Measurements from ENCODE around the gene GCFC2. TPM values are rescaled to one million over a fixed set of nuclear protein-coding genes. Genes with fewer than 3 reads are reported as not detected.
A peak's percentile ranks its signal among the peaks of the same experiment; 100 is the strongest.
"Not testable (repeated sequence)": the region's sequence is repeated elsewhere in the genome, so short reads cannot be mapped to it uniquely, and the experiment has no call there.

Gene GCFC2
- total and polyA plus RNA-seq, 3 experiments from 2014 or later, result 27.3 to 30.8 (median 28.4) TPM

- no peaks in the 10 kb centered on the region for H3K36me3 ChIP-seq (ENCODE audit: insufficient read depth, low read length)
- no peaks in the 10 kb centered on the region for H3K4me1 ChIP-seq (ENCODE audit: insufficient read depth, low read length)
- no peak overlapping the region for H3K4me3 ChIP-seq (ENCODE audit: low read length)
- H3K27ac ChIP-seq (ENCODE audit: low read depth, low read length), result no peak overlapping the region
- no peak for DNase-seq
- no peak overlapping the region for H3K4me3 Mint-ChIP-seq
- peaks cover 22 to 44% of the 10 kb centered on the region in 2 donors for H3K27me3 Mint-ChIP-seq
- ChIA-PET POLR2A (no interaction called here), CTCF (interaction anchor here (2.9 kb wide), 1 partner anchor 11 kb away, joined by 11 read pairs; the partner anchor contains the start of gene GCFC2)
- H3K9me3 ChIP-seq (ENCODE audit: low read length), result no peaks in the 10 kb centered on the region
- H3K4me1 Mint-ChIP-seq, result no peaks in the 10 kb centered on the region
- peaks cover 0 to 3% (median 0%) of the 10 kb centered on the region in 5 donors for H3K9me3 Mint-ChIP-seq
- H3K27ac Mint-ChIP-seq, result no peak overlapping the region
- no peaks in the 10 kb centered on the region for H3K36me3 Mint-ChIP-seq
- H3K27me3 ChIP-seq (ENCODE audit: insufficient read depth, low read length, poor library complexity, severe bottlenecking), result no peaks in the 10 kb centered on the region
These were observed 12.0 kb upstream of the GCFC2 start for GRCh38 chr2:75722687-75723086.

GRCh38 chr2:75720525-75720924 lies 9.8 kb upstream of the GCFC2 start:
- Mint-ChIP-seq H3K36me3 (no peaks in the 10 kb centered on the region), H3K4me3 (no peak overlapping the region), H3K9me3 (peaks cover 0 to 3% (median 0%) of the 10 kb centered on the region in 5 donors), H3K27me3 (peaks cover 19 to 50% of the 10 kb centered on the region in 2 donors), H3K4me1 (no peaks in the 10 kb centered on the region), H3K27ac (no peak overlapping the region)
- DNase-seq, result no peak
- POLR2A ChIA-PET, result interaction anchor here (0.6 kb wide), 1 partner anchor 9 kb away, joined by 3 read pairs; no protein-coding TSS in a partner anchor
- Histone ChIP-seq H3K27me3 (ENCODE audit: insufficient read depth, low read length, poor library complexity, severe bottlenecking) (no peaks in the 10 kb centered on the region), H3K4me3 (ENCODE audit: low read length) (no peak overlapping the region), H3K4me1 (ENCODE audit: insufficient read depth, low read length) (no peaks in the 10 kb centered on the region), H3K9me3 (ENCODE audit: low read length) (no peaks in the 10 kb centered on the region), H3K27ac (ENCODE audit: low read depth, low read length) (no peak overlapping the region), H3K36me3 (ENCODE audit: insufficient read depth, low read length) (no peaks in the 10 kb centered on the region)
- CTCF ChIA-PET, result interaction anchor here (2.9 kb wide), 1 partner anchor 9 kb away, joined by 11 read pairs; the partner anchor contains the start of gene GCFC2

DNA sequence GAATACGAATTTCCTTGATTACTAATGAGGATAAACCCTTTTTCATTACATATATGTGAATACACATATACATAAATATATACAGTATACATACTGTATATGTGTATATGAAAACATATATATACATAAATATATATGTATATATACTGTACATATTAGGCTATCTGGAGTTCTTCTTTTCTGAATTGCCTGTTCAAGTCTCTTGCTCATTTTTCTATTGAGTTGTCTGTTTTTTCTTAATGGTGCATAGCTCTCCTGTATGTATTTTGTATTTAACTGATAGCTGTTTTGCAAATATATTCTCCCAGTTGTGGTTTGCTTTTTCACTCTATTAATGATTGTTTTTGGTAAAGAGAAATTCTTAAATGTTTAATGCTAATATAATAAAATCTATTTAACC lies 8.9 kb upstream of the GCFC2 start:
- Mint-ChIP-seq H3K4me3 (no peak overlapping the region), H3K36me3 (no peaks in the 10 kb centered on the region), H3K9me3 (peaks cover 0 to 3% (median 0%) of the 10 kb centered on the region in 5 donors), H3K27ac (no peak overlapping the region), H3K27me3 (peaks cover 19 to 53% of the 10 kb centered on the region in 2 donors), H3K4me1 (no peaks in the 10 kb centered on the region)
- Histone ChIP-seq H3K36me3 (ENCODE audit: insufficient read depth, low read length) (no peaks in the 10 kb centered on the region), H3K9me3 (ENCODE audit: low read length) (no peaks in the 10 kb centered on the region), H3K27me3 (ENCODE audit: insufficient read depth, low read length, poor library complexity, severe bottlenecking) (no peaks in the 10 kb centered on the region), H3K27ac (ENCODE audit: low read depth, low read length) (no peak overlapping the region), H3K4me3 (ENCODE audit: low read length) (no peak overlapping the region), H3K4me1 (ENCODE audit: insufficient read depth, low read length) (no peaks in the 10 kb centered on the region)
- ChIA-PET POLR2A (no interaction called here), CTCF (no interaction called here)
- no peak for DNase-seq

DNA sequence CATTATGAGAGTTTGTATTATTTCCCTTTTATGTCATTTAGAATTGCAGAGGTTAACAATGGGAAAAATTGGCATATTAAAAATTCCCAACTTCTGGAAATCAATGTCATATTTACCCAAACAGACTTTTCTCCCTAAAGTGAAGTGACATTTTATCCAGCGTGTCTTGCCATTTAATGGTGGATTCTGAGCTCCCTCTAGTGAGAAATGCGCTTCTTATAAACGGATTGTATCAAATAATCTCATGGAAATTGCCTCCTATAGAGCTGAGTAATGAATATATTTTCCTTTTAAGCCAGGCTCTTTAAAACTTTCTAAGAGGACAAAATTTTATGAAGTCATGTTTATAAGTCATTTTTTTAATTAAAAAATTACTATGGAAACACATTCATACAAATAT lies 5.7 kb upstream of the GCFC2 start:
- H3K4me1 Mint-ChIP-seq, result peaks cover 0 to under 1% (median under 1%) of the 10 kb centered on the region in 3 donors
- peaks cover 0 to 3% (median 0%) of the 10 kb centered on the region in 5 donors for H3K9me3 Mint-ChIP-seq
- Histone ChIP-seq H3K36me3 (ENCODE audit: insufficient read depth, low read length) (no peaks in the 10 kb centered on the region), H3K27me3 (ENCODE audit: insufficient read depth, low read length, poor library complexity, severe bottlenecking) (no peaks in the 10 kb centered on the region), H3K9me3 (ENCODE audit: low read length) (no peaks in the 10 kb centered on the region), H3K4me3 (ENCODE audit: low read length) (no peak overlapping the region), H3K4me1 (ENCODE audit: insufficient read depth, low read length) (peaks cover 2% of the 10 kb centered on the region), H3K27ac (ENCODE audit: low read depth, low read length) (no peak overlapping the region)
- peaks cover 6 to 29% of the 10 kb centered on the region in 2 donors for H3K27me3 Mint-ChIP-seq
- DNase-seq, result no peak
- H3K27ac Mint-ChIP-seq, result no peak overlapping the region
- no peak overlapping the region for H3K4me3 Mint-ChIP-seq
- POLR2A ChIA-PET, result no interaction called here
- H3K36me3 Mint-ChIP-seq, result no peaks in the 10 kb centered on the region
- CTCF ChIA-PET, result no interaction called here

DNA sequence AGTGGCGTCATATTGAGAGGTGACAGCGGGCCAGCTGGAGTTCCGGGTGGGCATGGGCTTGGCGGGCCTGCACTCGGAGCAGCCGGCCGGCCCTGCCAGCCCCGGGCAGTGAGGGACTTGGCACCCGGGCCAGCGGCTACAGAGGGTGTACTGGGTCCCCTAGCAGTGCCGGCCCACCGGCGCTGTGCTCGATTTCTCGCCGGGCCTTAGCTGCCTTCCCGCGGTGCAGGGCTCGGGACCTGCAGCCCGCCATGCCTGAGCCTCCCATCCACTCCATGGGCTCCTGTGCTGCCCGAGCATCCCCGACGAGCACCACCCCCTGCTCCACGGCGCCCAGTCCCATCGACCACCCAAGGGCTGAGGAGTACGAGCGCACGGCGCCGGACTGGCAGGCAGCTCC lies 875 bp upstream of the GCFC2 start:
- H3K27me3 Mint-ChIP-seq; H3K9me3 Mint-ChIP-seq; H3K4me3 ChIP-seq (ENCODE audit: low read length); H3K27me3 ChIP-seq (ENCODE audit: insufficient read depth, low read length, poor library complexity, severe bottlenecking); H3K27ac ChIP-seq (ENCODE audit: low read depth, low read length); H3K9me3 ChIP-seq (ENCODE audit: low read length); H3K36me3 Mint-ChIP-seq; H3K36me3 ChIP-seq (ENCODE audit: insufficient read depth, low read length): not testable (repeated sequence)
- peak overlapping the region; percentile 37 to 95 (median 94) for H3K4me3 Mint-ChIP-seq
- peak in 1 of 5 donors; percentile 4 for DNase-seq
- ChIA-PET CTCF (interaction anchor here (1.4 to 3.0 kb wide), 2 partner anchors 11 to 13 kb away, joined by 3 to 11 read pairs; no protein-coding TSS in a partner anchor), POLR2A (interaction anchor here (0.6 to 0.9 kb wide), 2 partner anchors 9 to 65 kb away, joined by 3 read pairs; partner anchors contain the start of gene MRPL19)
- H3K4me1 Mint-ChIP-seq, result peaks cover 29 to 43% (median 40%) of the 10 kb centered on the region in 3 donors
- H3K4me1 ChIP-seq (ENCODE audit: insufficient read depth, low read length), result peaks cover 16% of the 10 kb centered on the region
- peak overlapping the region in 5 of 8 donors; percentile 89 to 98 (median 97) for H3K27ac Mint-ChIP-seq

DNA sequence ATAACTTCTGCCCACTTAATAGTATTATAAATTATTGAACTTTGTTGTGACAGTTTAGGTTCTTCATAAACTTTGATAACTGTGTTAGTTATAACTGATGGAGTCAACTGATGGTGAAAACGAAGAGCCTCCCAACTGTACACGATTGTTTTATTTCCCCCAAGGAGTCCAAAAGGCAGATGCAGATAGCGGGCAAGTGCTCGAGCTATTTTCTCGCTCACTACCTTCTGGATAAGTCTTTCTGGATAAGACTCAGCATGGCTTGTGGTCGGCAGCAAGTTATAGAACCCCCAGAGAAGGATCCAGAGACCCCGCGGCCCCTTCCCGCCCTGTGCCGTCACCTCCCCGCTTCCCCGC lies 517 bp downstream of the GCFC2 start:
- peak overlapping the region; percentile 83 for H3K4me3 ChIP-seq (ENCODE audit: low read length)
- peaks cover 0 to 1% of the 10 kb centered on the region in 2 donors for H3K27me3 Mint-ChIP-seq
- peaks cover 6 to 14% (median 7%) of the 10 kb centered on the region in 3 donors for H3K36me3 Mint-ChIP-seq
- H3K4me1 ChIP-seq (ENCODE audit: insufficient read depth, low read length), result peaks cover 16% of the 10 kb centered on the region
- ChIA-PET CTCF (interaction anchor here (1.1 to 3.0 kb wide), 4 partner anchors 12 to 69 kb away, joined by 3 to 11 read pairs (median 4); partner anchors contain the start of gene MRPL19), POLR2A (interaction anchor here (0.5 kb wide), 1 partner anchor 87 kb away, joined by 3 read pairs; no protein-coding TSS in a partner anchor)
- peak overlapping the region; percentile 79 for H3K27ac ChIP-seq (ENCODE audit: low read depth, low read length)
- H3K9me3 Mint-ChIP-seq, result no peaks in the 10 kb centered on the region
- peak overlapping the region; percentile 82 to 98 (median 96) for H3K27ac Mint-ChIP-seq
- no peaks in the 10 kb centered on the region for H3K9me3 ChIP-seq (ENCODE audit: low read length)
- no peaks in the 10 kb centered on the region for H3K27me3 ChIP-seq (ENCODE audit: insufficient read depth, low read length, poor library complexity, severe bottlenecking)
- H3K4me3 Mint-ChIP-seq, result peak overlapping the region; percentile 90 to 95 (median 94)
- H3K4me1 Mint-ChIP-seq, result peaks cover 36 to 51% (median 46%) of the 10 kb centered on the region in 3 donors
- no peaks in the 10 kb centered on the region for H3K36me3 ChIP-seq (ENCODE audit: insufficient read depth, low read length)
- DNase-seq, result no peak

- POLR2A ChIA-PET, result no interaction called here
- H3K4me3 ChIP-seq (ENCODE audit: low read length), result no peak overlapping the region
- no peaks in the 10 kb centered on the region for H3K27me3 Mint-ChIP-seq
These were observed 1.4 kb downstream of the GCFC2 start for GRCh38 chr2:75709297-75709696.

DNA sequence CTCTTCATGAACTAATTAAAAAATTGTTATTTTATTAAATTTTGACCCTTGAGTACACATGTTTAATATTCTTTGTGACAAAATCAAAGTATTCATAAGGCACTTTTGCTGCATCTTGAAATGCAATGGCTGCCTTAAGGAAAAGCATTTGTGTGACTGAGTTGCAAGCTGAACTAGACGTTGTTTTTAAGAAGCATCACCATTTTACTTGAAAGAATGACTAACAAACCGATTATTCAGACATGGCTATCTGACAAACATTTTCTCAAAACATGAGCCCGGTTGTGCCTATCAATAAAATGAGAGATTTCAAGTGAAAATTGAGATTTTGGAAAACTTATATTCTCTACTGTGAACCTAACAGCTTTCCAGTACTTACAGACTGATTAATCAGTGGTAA lies 2.8 kb downstream of the GCFC2 start:
- H3K27ac ChIP-seq (ENCODE audit: low read depth, low read length), result no peak overlapping the region
- Mint-ChIP-seq H3K27ac (peak overlapping the region in 1 of 8 donors; percentile 48), H3K9me3 (no peaks in the 10 kb centered on the region), H3K36me3 (peaks cover 12 to 36% (median 16%) of the 10 kb centered on the region in 3 donors), H3K4me3 (peak overlapping the region in 4 of 7 donors; percentile 47 to 79 (median 56)), H3K4me1 (peaks cover 36 to 51% (median 46%) of the 10 kb centered on the region in 3 donors), H3K27me3 (no peaks in the 10 kb centered on the region)
- peaks cover 16% of the 10 kb centered on the region for H3K4me1 ChIP-seq (ENCODE audit: insufficient read depth, low read length)
- DNase-seq, result no peak
- ChIA-PET POLR2A (no interaction called here), CTCF (no interaction called here)
- no peaks in the 10 kb centered on the region for H3K27me3 ChIP-seq (ENCODE audit: insufficient read depth, low read length, poor library complexity, severe bottlenecking)
- H3K36me3 ChIP-seq (ENCODE audit: insufficient read depth, low read length), result peaks cover 4% of the 10 kb centered on the region
- H3K9me3 ChIP-seq (ENCODE audit: low read length), result no peaks in the 10 kb centered on the region
- no peak overlapping the region for H3K4me3 ChIP-seq (ENCODE audit: low read length)

More at GRCh38 chr2:75709297-75709696, 1.4 kb downstream of the GCFC2 start:
- Mint-ChIP-seq H3K36me3 (peaks cover 8 to 23% (median 10%) of the 10 kb centered on the region in 3 donors), H3K4me3 (peak overlapping the region; percentile 52 to 87 (median 67)), H3K9me3 (no peaks in the 10 kb centered on the region), H3K27ac (peak overlapping the region in 7 of 8 donors; percentile 7 to 89 (median 26)), H3K4me1 (peaks cover 36 to 51% (median 46%) of the 10 kb centered on the region in 3 donors)
- Histone ChIP-seq H3K36me3 (ENCODE audit: insufficient read depth, low read length) (no peaks in the 10 kb centered on the region), H3K27ac (ENCODE audit: low read depth, low read length) (no peak overlapping the region), H3K9me3 (ENCODE audit: low read length) (no peaks in the 10 kb centered on the region), H3K4me1 (ENCODE audit: insufficient read depth, low read length) (peaks cover 16% of the 10 kb centered on the region), H3K27me3 (ENCODE audit: insufficient read depth, low read length, poor library complexity, severe bottlenecking) (no peaks in the 10 kb centered on the region)
- CTCF ChIA-PET, result no interaction called here
- DNase-seq, result no peak

Measured in CD8-positive, alpha-beta memory T cell (primary cell).